ENCODE results near the gene CREB3L2.

CREB3L2 gene

DNA sequence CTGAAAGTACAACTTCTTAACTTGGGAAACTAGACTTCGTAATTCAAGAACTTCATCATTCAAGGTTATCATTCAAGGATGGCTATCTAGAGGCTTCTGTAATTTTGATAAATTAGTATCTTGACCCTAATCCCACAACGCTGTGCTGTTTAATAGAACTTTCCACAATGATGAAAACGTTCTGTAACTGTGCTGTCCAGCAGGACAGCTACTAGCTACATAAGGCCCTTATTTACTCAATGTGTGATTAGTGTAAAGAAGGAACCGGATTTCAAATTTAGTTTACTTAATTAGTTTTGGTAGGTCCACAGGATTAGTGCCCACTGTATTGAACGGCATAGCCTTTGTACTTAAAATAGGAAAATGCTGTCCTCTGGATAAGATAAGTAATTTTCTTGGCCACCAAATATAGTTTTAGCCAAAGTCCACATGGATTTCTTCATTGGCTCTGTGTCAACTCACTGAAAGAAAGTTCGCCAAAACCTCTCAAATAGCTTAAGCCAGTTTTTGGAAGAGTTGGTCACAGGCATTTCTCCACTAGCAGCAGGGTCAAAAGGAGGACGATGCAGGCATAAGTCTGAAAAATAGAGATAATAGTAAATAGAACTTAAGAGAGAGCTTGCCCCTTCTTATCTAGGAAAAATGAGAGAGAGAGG is 172.4 kb downstream of the CREB3L2 start:
- H3K27me3 ChIP-seq: no peaks in the 10 kb centered on the region
- no peaks in the 10 kb centered on the region for H3K4me1 ChIP-seq
- H3K36me3 ChIP-seq: no peaks in the 10 kb centered on the region
- no peak for DNase-seq
- TF ChIP-seq, protein P1, sequence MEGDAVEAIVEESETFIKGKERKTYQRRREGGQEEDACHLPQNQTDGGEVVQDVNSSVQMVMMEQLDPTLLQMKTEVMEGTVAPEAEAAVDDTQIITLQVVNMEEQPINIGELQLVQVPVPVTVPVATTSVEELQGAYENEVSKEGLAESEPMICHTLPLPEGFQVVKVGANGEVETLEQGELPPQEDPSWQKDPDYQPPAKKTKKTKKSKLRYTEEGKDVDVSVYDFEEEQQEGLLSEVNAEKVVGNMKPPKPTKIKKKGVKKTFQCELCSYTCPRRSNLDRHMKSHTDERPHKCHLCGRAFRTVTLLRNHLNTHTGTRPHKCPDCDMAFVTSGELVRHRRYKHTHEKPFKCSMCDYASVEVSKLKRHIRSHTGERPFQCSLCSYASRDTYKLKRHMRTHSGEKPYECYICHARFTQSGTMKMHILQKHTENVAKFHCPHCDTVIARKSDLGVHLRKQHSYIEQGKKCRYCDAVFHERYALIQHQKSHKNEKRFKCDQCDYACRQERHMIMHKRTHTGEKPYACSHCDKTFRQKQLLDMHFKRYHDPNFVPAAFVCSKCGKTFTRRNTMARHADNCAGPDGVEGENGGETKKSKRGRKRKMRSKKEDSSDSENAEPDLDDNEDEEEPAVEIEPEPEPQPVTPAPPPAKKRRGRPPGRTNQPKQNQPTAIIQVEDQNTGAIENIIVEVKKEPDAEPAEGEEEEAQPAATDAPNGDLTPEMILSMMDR (IDR thresholded peaks at IDR 0.05; ENCODE audit: low read depth, low read length): no peak
- H3K4me3 ChIP-seq (ENCODE audit: low read depth, low read length): no peak overlapping the region
- no peaks in the 10 kb centered on the region for H3K9me3 ChIP-seq

GRCh38 chr7:137828456-137828855 is 173.4 kb downstream of the CREB3L2 start:
- TF ChIP-seq, protein P1 (IDR thresholded peaks at IDR 0.05; ENCODE audit: low read depth, low read length): no peak
- DNase-seq: no peak
- Histone ChIP-seq H3K9me3 (no peaks in the 10 kb centered on the region), H3K27me3 (no peaks in the 10 kb centered on the region), H3K36me3 (no peaks in the 10 kb centered on the region), H3K4me1 (no peaks in the 10 kb centered on the region), H3K4me3 (ENCODE audit: low read depth, low read length) (no peak overlapping the region)

DNA sequence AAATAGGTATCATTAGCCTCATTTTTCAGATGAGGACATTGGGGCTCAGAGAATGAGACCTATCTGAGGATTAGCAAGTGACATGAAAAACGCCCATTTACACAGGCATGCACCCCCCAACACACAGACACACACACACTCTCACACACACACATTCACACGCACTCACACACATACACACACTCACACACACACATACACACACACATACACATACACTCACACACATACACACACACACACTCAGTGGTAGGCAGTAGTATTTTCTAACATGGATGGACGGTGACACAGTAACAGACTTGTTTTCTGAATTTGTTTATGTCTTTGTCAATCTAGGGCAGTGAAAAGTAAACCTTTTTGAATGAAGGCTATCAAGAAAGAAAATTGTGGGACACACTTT is 176.4 kb downstream of the CREB3L2 start:
- TF ChIP-seq, protein P1 (IDR thresholded peaks at IDR 0.05; ENCODE audit: low read depth, low read length): no peak
- Histone ChIP-seq H3K4me1 (no peaks in the 10 kb centered on the region), H3K27me3 (no peaks in the 10 kb centered on the region), H3K9me3 (no peaks in the 10 kb centered on the region), H3K36me3 (no peaks in the 10 kb centered on the region), H3K4me3 (ENCODE audit: low read depth, low read length) (no peak overlapping the region)
- no peak for DNase-seq
